Endothelial cell of umbilical vein (primary cell): ENCODE data around the gene BMP2K. TPM values are rescaled to one million over a fixed set of nuclear protein-coding genes. Genes with fewer than 3 reads are reported as not detected.
A peak's percentile ranks its signal among the peaks of the same experiment; 100 is the strongest.

Experiments
- BruUV-seq: library from RNA; stranded (reverse); fragments of 400-500 nt; replicated peaks from 2 replicates; lab custom pipeline; 2021; lab: Mats Ljungman, UMichigan
- CTCF ChIA-PET: fragments of 300-600, 350-600 bp; sonication (Branson Sonifier 250); formaldehyde crosslinking; loops from one replicate; lab custom pipeline; 2021; ENCODE audit warnings: antibody characterized with exemption, inconsistent platforms; lab: Charles Lee
- POLR2A ChIA-PET: fragments of 300-600, 350-600 bp; sonication (Branson Sonifier 250); formaldehyde crosslinking; loops from one replicate; lab custom pipeline; 2021; ENCODE audit warnings: antibody characterized with exemption, inconsistent platforms; lab: Charles Lee
- DNase-seq: peaks from one replicate; pipeline ENCODE4 v3.0.0-alpha.2; 2011; ENCODE audit warnings: low read depth, low spot score
- FAIRE-seq: peaks from 2 replicates; lab custom pipeline; 2011; peaks lifted over from hg19 to GRCh38; lab: Jason Lieb, UNC
- H2AFZ ChIP-seq: 2 replicates; pipeline ENCODE4 v1.6.0; 2012; ENCODE audit warnings: low read depth, low read length, control low read depth, inconsistent platforms
- H3K27ac ChIP-seq: 2 replicates; pipeline ENCODE4 v1.5.1; 2011; ENCODE audit warnings: low read depth, mild to moderate bottlenecking, control low read depth, low read length, moderate library complexity; ENCODE audit not compliant: insufficient read depth
- H3K27me3 ChIP-seq, 2 experiments: 2 replicates each; pipeline versions ENCODE4 v1.6.0 to v1.6.1; 2011; ENCODE audit warnings: low read length in 2 of 2, mixed read lengths in 1 of 2; ENCODE audit not compliant: control insufficient read depth in 2 of 2, insufficient read depth in 2 of 2
- H3K36me3 ChIP-seq, 2 experiments: 2 replicates in 1 of 2; 3 replicates in 1 of 2; pipeline ENCODE4 v1.5.1; 2011; ENCODE audit warnings: low read length in 2 of 2, mild to moderate bottlenecking in 1 of 2, moderate library complexity in 1 of 2; ENCODE audit not compliant: control insufficient read depth in 2 of 2, insufficient read depth in 2 of 2; ENCODE audit errors: extremely low read depth in 1 of 2
- H3K4me1 ChIP-seq: 3 replicates; pipeline ENCODE4 v1.5.1; 2011; ENCODE audit warnings: mild to moderate bottlenecking, low read length; ENCODE audit not compliant: control insufficient read depth, insufficient read depth; ENCODE audit errors: extremely low read depth
- H3K4me2 ChIP-seq: 2 replicates; pipeline ENCODE4 v1.6.1; 2011; ENCODE audit warnings: low read length, control low read depth, mixed read lengths; ENCODE audit not compliant: insufficient read depth
- H3K4me3 ChIP-seq, 3 experiments: fragments of 200-600 bp in 1 of 3; sonication (generic), shearing (Covaris generic) in 1 of 3; replicated peaks in 1 of 3; 2 replicates each; pipeline ENCODE4 v1.5.1; 2011 to 2016; ENCODE audit warnings: control low read depth in 3 of 3, low read length in 3 of 3, mild to moderate bottlenecking in 2 of 3, inconsistent platforms in 1 of 3, low read depth in 1 of 3, moderate library complexity in 1 of 3; ENCODE audit not compliant: insufficient read depth in 1 of 3
- H3K79me2 ChIP-seq: 2 replicates; pipeline ENCODE4 v1.6.0; 2012; ENCODE audit warnings: low read length, inconsistent platforms; ENCODE audit not compliant: control insufficient read depth, insufficient read depth
- H3K9ac ChIP-seq: replicated peaks from 2 replicates; pipeline ENCODE3; 2011; ENCODE audit warnings: low read length, control low read depth; ENCODE audit not compliant: insufficient read depth; ENCODE audit errors: extremely low read depth
- H3K9me1 ChIP-seq: replicated peaks from 3 replicates; pipeline ENCODE4 v1.6.0; 2011; ENCODE audit warnings: mild to moderate bottlenecking, low read length; ENCODE audit not compliant: control insufficient read depth, insufficient read depth; ENCODE audit errors: extremely low read depth
- H3K9me3 ChIP-seq: replicated peaks from 2 replicates; pipeline ENCODE4 v1.5.1; 2012; ENCODE audit warnings: low read length, inconsistent platforms; ENCODE audit not compliant: control insufficient read depth, insufficient read depth
- H4K20me1 ChIP-seq: replicated peaks from 2 replicates; pipeline ENCODE3; 2011; ENCODE audit warnings: mild to moderate bottlenecking, low read length; ENCODE audit not compliant: control insufficient read depth, insufficient read depth; ENCODE audit errors: extremely low read depth
- CTCF ChIP-seq, 2 donors: IDR thresholded peaks; 1 replicate in 1 of 2; 2 replicates in 1 of 2; pipeline ENCODE4 v1.5.1; 2011; ENCODE audit warnings: low read length in 2 of 2, mild to moderate bottlenecking in 2 of 2, moderate library complexity in 2 of 2, control low read depth in 1 of 2, inconsistent platforms in 1 of 2, low read depth in 1 of 2; ENCODE audit not compliant: insufficient read depth in 1 of 2; ENCODE audit errors: extremely low read depth in 1 of 2
- EZH2 ChIP-seq: IDR thresholded peaks from 2 replicates; pipeline ENCODE4 v1.6.1; 2012; ENCODE audit warnings: borderline replicate concordance, low read depth, mild to moderate bottlenecking, moderate library complexity, low read length, inconsistent platforms; ENCODE audit not compliant: severe bottlenecking
- FOS ChIP-seq: IDR thresholded peaks from 2 replicates; pipeline ENCODE4 v1.6.1; 2011; ENCODE audit warnings: mild to moderate bottlenecking, low read length, moderate library complexity, borderline replicate concordance; ENCODE audit not compliant: insufficient read depth
- GATA2 ChIP-seq: IDR thresholded peaks from 2 replicates; pipeline ENCODE4 v1.7.0; 2011; ENCODE audit warnings: low read depth, mild to moderate bottlenecking, moderate library complexity, mixed read lengths, low read length; ENCODE audit not compliant: insufficient read length, insufficient read depth
- JUN ChIP-seq: IDR thresholded peaks from 2 replicates; pipeline ENCODE4 v1.6.1; 2011; ENCODE audit warnings: borderline replicate concordance, low read depth; ENCODE audit not compliant: insufficient read length, insufficient read depth
- MAX ChIP-seq: IDR thresholded peaks from 2 replicates; pipeline ENCODE4 v1.6.1; 2011; ENCODE audit not compliant: insufficient read depth, insufficient read length
- MYC ChIP-seq: IDR thresholded peaks from one replicate; pipeline ENCODE4 v1.6.1; 2011; ENCODE audit warnings: mild to moderate bottlenecking, low read depth, low read length
- POLR2A ChIP-seq: IDR thresholded peaks from 2 replicates; pipeline ENCODE4 v1.6.1; 2012; ENCODE audit warnings: low read depth, mild to moderate bottlenecking, control low read depth, low read length
- POLR2AphosphoS5 ChIP-seq: IDR thresholded peaks from 2 replicates; pipeline ENCODE4 v1.6.1; 2012; ENCODE audit warnings: low read depth, mild to moderate bottlenecking, control low read depth, low read length, moderate library complexity; ENCODE audit not compliant: insufficient read depth
- dilution Hi-C: fragments of 300-500 bp; cut with MboI; formaldehyde crosslinking; loops from one replicate; pipeline ENCODE4 v1.15.0; 2019; ENCODE audit warnings: low sequenced_read_pairs; ENCODE audit not compliant: extremely low pct_ligation_motif_present
- intact Hi-C: fragments of 100-400 bp; cut with micrococcal nuclease; formaldehyde crosslinking; loops from one replicate; pipeline ENCODE4 v1.10.0; 2022
- polyA plus RNA-seq, 4 experiments: library from polyadenylated mRNA; depleted of rRNA in 3 of 4; stranded (reverse) in 3 of 4; unstranded in 1 of 4; fragments of >200 nt; gene quantifications; 2 replicates each; pipeline versions ENCODE4 v1.2.1 to v1.2.3, GENCODE V29; 2011 to 2012; ENCODE audit warnings: missing spikeins in 1 of 4
- total RNA-seq: library from RNA; stranded (reverse); gene quantifications from 2 replicates; pipeline ENCODE4 v1.2.3, GENCODE V29; 2021

BMP2K gene
- total and polyA plus RNA-seq, 2 donors (not counting 3 experiments of a cell fraction or from before 2014, with no cell fraction given) = 16.1 to 37.9 TPM

DNA sequence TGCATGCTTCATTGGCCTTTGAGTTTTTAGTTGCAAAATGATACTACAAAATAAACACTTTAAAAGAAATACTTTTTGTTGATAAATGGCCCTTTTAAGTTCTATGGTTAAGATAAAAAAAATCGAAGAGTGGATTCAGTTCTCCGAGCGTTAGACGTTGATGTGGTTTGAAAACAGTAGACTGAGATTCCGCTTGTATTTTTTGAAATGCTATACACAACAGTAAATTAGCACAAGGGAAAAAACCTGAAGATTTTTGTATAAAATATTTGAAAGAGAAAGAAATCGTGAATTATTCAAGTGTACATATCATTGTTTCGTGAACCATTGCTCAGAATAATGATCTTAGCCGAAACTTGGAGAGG, 1.4 kb downstream of the BMP2K start:
- ChIA-PET CTCF (interaction anchor here (0.6 to 2.8 kb wide), 5 partner anchors 87 to 165 kb away, joined by 3 to 28 read pairs (median 5); no protein-coding TSS in a partner anchor), POLR2A (no interaction called here)
- Histone ChIP-seq H3K4me2 (peak overlapping the region; percentile 91), H3K27me3 (no peaks in the 10 kb centered on the region), H3K9me1 (no peaks in the 10 kb centered on the region), H3K27ac (no peak overlapping the region), H2AFZ (no peak overlapping the region), H3K9ac (peak overlapping the region; percentile 88), H3K4me3 (peak overlapping the region; percentile 89 to 99 (median 91)), H3K36me3 (no peaks in the 10 kb centered on the region), H3K9me3 (no peaks in the 10 kb centered on the region), H3K4me1 (peaks cover 24% of the 10 kb centered on the region), H4K20me1 (peaks cover 7% of the 10 kb centered on the region), H3K79me2 (peaks cover 61% of the 10 kb centered on the region)
- no peak for DNase-seq
- no peak for TF ChIP-seq MYC
- TF ChIP-seq GATA2 = no peak
- no peak for TF ChIP-seq POLR2AphosphoS5
- no peak for TF ChIP-seq JUN
- TF ChIP-seq FOS = no peak
- no peak for TF ChIP-seq POLR2A
- TF ChIP-seq EZH2 = no peak
- no peak for TF ChIP-seq CTCF (IDR thresholded peaks at IDR 0.05; ENCODE audit: extremely low read depth in 1 of 2, insufficient read depth in 1 of 2, low read depth in 1 of 2, low read length in 2 of 2)
- no peak for TF ChIP-seq MAX
- dilution Hi-C loops (no loop called here), intact Hi-C loops (loop anchor here (1.0 to 5.0 kb wide), 5 partner anchors 57 to 915 kb away; partner anchors contain the start of genes ANXA3 and MRPL1)
- no peak for FAIRE-seq
- BruUV-seq = TSS peak; percentile 40
